Activated CD4-positive, alpha-beta T cell treated with anti-CD3 and anti-CD28 coated beads, Interleukin-2, amount 10 ng/mL, durations not matched to agents 7 days and 5 days (primary cell): Measurements from ENCODE around the gene FCER1G. TPM values are rescaled to one million over a fixed set of nuclear protein-coding genes. Genes with fewer than 3 reads are reported as not detected.

ENCODE experiments used
- CTCF ChIA-PET: fragments of 350-600 bp; sonication (Branson Sonifier 250); formaldehyde crosslinking; loops from one replicate; lab custom pipeline; 2021; ENCODE audit warnings: antibody characterized with exemption; lab: Charles Lee
- POLR2A ChIA-PET: fragments of 350-600 bp; sonication (Branson Sonifier 250); formaldehyde crosslinking; loops from one replicate; lab custom pipeline; 2021; ENCODE audit warnings: antibody characterized with exemption; lab: Charles Lee
- DNase-seq: peaks from one replicate; pipeline ENCODE4 v3.0.0-alpha.2; 2020
- H3K27ac Mint-ChIP-seq: one replicate; pipeline ENCODE4 v1.8.0; 2021; ENCODE audit warnings: mild to moderate bottlenecking, moderate library complexity, mixed read lengths
- H3K27me3 Mint-ChIP-seq: one replicate; pipeline ENCODE4 v1.8.0; 2021; ENCODE audit warnings: mixed read lengths
- H3K36me3 Mint-ChIP-seq: one replicate; pipeline ENCODE4 v1.8.0; 2021; ENCODE audit warnings: low read depth, mixed read lengths
- H3K4me1 Mint-ChIP-seq: one replicate; pipeline ENCODE4 v1.8.0; 2021; ENCODE audit warnings: mixed read lengths
- H3K4me3 Mint-ChIP-seq: one replicate; pipeline ENCODE4 v1.8.0; 2021; ENCODE audit warnings: mild to moderate bottlenecking, moderate library complexity, mixed read lengths
- H3K9me3 Mint-ChIP-seq: one replicate; pipeline ENCODE4 v1.8.0; 2021; ENCODE audit warnings: mixed read lengths
- total RNA-seq, 2 experiments: library from RNA; stranded (reverse); gene quantifications; one replicate each; pipeline ENCODE4 v1.2.3, GENCODE V29; 2021

Gene FCER1G
- total RNA-seq, 2 experiments from 2014 or later: 1.8 to 3.0 TPM

DNA sequence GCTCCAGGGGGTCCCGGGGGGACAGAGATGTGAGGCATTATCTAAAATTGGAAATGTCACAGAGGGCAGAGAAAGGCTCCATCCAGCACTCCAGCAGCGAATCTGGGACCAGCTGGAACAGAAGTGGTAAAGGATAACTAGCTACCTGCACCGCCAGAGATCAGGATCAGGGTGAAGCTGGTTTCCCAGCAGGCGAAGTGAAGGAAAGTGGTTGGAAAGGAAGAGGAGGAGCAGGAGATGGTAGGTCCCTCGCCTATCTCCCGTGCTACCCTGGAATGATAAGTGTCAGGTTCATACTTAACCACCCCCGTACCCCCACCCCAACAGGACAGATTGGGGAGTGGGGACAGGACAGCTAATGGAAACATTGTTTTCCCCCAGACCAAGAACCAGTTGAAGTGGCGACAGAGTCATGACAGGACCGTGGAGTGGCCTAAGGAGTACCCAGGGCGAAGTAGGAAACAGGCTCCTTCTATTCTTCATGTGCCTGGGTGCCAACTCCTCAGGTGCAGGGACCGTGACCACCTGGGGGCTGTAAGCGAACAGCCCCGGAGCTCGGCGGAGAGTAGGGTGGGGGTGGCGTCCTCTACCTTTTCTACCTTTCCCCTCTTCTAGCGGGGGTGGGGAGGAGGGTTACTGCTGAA, 38.5 kb upstream of the FCER1G start:
- H3K27me3 Mint-ChIP-seq: no peaks in the 10 kb centered on the region
- no peaks in the 10 kb centered on the region for H3K9me3 Mint-ChIP-seq
- no peak for DNase-seq
- CTCF ChIA-PET: interaction anchor here (1.4 to 3.2 kb wide), 8 partner anchors 8 to 205 kb away, joined by 3 to 23 read pairs (median 4); partner anchors contain the start of genes PPOX and UFC1
- peak overlapping the region; percentile 96 for H3K4me3 Mint-ChIP-seq
- POLR2A ChIA-PET: no interaction called here
- peak overlapping the region; percentile 99 for H3K27ac Mint-ChIP-seq
- H3K4me1 Mint-ChIP-seq: peaks cover 66% of the 10 kb centered on the region
- H3K36me3 Mint-ChIP-seq: peaks cover 41% of the 10 kb centered on the region

DNA sequence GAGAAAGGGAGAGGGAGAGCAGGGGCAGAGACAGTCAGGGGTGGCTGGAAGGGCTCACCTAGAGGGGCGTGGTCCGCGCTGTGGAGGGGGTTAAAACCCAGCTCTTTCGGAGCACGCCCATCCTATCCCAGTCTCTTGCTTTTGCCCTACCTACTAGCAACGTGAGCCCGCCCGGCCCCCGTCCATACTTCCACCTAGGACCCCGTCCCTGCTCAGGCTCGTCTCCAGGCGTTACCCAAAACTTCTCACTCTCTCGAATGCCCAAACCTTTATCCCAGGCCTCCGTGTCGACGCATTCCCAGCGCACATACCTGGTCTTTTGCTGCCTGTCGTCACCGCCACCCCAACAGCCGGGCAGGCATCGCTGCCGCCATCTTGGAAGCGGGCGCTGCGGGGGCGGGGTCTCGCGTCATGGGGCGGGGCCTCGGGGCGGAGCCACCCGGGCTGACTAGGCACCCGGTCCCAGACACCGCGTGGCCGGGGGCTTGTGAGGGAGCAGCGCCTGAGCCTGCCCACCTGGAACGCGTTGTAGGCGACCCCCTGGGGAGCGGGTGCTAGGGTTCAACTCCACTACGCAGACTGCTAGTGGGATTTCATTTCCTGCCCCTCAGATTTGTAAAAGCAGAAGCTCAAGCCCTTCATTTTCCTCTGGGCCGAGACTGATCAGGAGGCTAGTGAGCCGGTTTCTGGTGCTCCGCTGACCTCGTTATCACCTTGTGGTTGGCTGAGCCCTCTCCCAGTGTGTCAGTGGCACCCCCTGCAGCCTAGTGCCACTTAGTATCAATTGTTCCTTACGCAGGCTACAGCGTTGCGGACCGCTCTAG, 37.8 kb upstream of the FCER1G start, which contains the start of gene B4GALT3:
Gene B4GALT3, minus strand, starts transcription at position 396 of the 824 bp plus-strand sequence. CDS start 1,447 bp downstream, outside the sequence.
- CTCF ChIA-PET: interaction anchor here (1.4 to 3.2 kb wide), 7 partner anchors 9 to 205 kb away, joined by 3 to 23 read pairs (median 5); partner anchors contain the start of genes PPOX and UFC1
- H3K36me3 Mint-ChIP-seq: peaks cover 43% of the 10 kb centered on the region
- H3K27me3 Mint-ChIP-seq: no peaks in the 10 kb centered on the region
- peak within 1 kb of the TSS; percentile 96 for H3K4me3 Mint-ChIP-seq
- no peaks in the 10 kb centered on the region for H3K9me3 Mint-ChIP-seq
- POLR2A ChIA-PET: no interaction called here
- H3K27ac Mint-ChIP-seq: peak within 1 kb of the TSS; percentile 99
- peaks cover 74% of the 10 kb centered on the region for H3K4me1 Mint-ChIP-seq
- DNase-seq: peak; percentile 92

- no peaks in the 10 kb centered on the region for H3K27me3 Mint-ChIP-seq
- H3K36me3 Mint-ChIP-seq: peaks cover 38% of the 10 kb centered on the region
- no peak for DNase-seq
- H3K27ac Mint-ChIP-seq: peak overlapping the region; percentile 99
- peak overlapping the region; percentile 96 for H3K4me3 Mint-ChIP-seq
- no peaks in the 10 kb centered on the region for H3K9me3 Mint-ChIP-seq
- ChIA-PET POLR2A (no interaction called here), CTCF (interaction anchor here (1.9 to 2.1 kb wide), 3 partner anchors 10 to 204 kb away, joined by 4 to 6 read pairs (median 5); partner anchors contain the start of gene UFC1)
- peaks cover 79% of the 10 kb centered on the region for H3K4me1 Mint-ChIP-seq
These were observed 37.2 kb upstream of the FCER1G start for GRCh38 chr1:161177936-161178244.

DNA sequence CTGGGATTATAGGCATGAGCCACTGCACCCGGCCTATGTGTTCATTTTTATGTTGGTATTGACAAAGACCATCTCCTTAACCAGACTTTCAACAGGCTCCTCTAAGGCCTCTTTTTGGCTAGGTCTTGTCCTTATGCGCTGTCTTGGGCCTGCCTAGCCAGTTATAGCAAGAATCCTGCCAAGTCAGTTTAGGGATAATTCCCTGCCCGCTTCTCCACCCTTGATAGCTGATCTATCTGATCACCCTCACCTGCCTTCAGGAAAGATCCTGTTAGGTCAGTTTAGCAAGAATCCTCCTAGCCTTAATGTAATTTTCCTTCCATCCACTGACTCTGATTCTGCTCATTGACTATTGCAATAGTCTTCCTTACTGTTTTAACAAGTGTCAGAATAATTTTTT, 35.4 kb upstream of the FCER1G start:
- ChIA-PET POLR2A (no interaction called here), CTCF (interaction anchor here (1.3 to 4.0 kb wide), 4 partner anchors 9 to 46 kb away, joined by 3 to 30 read pairs (median 5); partner anchors contain the start of genes PPOX and TOMM40L)
- Mint-ChIP-seq H3K9me3 (no peaks in the 10 kb centered on the region), H3K27me3 (no peaks in the 10 kb centered on the region), H3K36me3 (peaks cover 26% of the 10 kb centered on the region), H3K4me1 (peaks cover 84% of the 10 kb centered on the region), H3K4me3 (no peak overlapping the region), H3K27ac (peak overlapping the region; percentile 60)
- DNase-seq: no peak

- H3K9me3 Mint-ChIP-seq: no peaks in the 10 kb centered on the region
- H3K27me3 Mint-ChIP-seq: no peaks in the 10 kb centered on the region
- CTCF ChIA-PET: interaction anchor here (1.8 to 4.0 kb wide), 4 partner anchors 10 to 45 kb away, joined by 4 to 30 read pairs (median 12); partner anchors contain the start of genes PPOX and TOMM40L
- POLR2A ChIA-PET: no interaction called here
- peak overlapping the region; percentile 83 for H3K27ac Mint-ChIP-seq
- peaks cover 82% of the 10 kb centered on the region for H3K4me1 Mint-ChIP-seq
- no peak overlapping the region for H3K4me3 Mint-ChIP-seq
- DNase-seq: peak; percentile 29
- H3K36me3 Mint-ChIP-seq: peaks cover 17% of the 10 kb centered on the region
These were observed 34.5 kb upstream of the FCER1G start for GRCh38 chr1:161180639-161181038.

DNA sequence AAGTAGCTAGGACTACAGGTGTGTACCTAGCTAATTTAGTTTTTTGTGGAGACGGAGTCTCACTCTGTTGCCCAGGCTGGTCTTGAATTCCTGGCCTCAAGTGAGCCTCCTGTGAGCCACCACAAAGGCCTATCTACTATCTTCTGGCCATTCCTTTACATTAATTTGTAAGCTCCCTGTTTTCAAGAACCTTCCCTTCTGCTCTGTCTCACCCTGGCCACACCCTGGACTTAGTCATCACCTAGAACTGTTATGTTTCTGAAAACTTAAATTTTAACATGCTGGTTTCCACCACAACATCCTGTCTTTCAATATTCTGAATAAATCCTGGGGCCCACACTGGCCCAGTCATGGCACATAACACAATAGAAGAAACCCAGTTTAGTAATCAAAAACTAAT, 32.9 kb upstream of the FCER1G start:
- peak overlapping the region; percentile 32 for H3K4me3 Mint-ChIP-seq
- ChIA-PET POLR2A (interaction anchor here (0.5 to 1.5 kb wide), 3 partner anchors 16 to 204 kb away, joined by 4 to 6 read pairs (median 5); partner anchors contain the start of genes PPOX and TOMM40L), CTCF (interaction anchor here (0.8 to 4.0 kb wide), 13 partner anchors 10 to 258 kb away, joined by 3 to 30 read pairs (median 5); partner anchors contain the start of genes NDUFS2, PPOX and TOMM40L)
- no peaks in the 10 kb centered on the region for H3K27me3 Mint-ChIP-seq
- DNase-seq: peak; percentile 76
- H3K9me3 Mint-ChIP-seq: no peaks in the 10 kb centered on the region
- peaks cover 10% of the 10 kb centered on the region for H3K36me3 Mint-ChIP-seq
- peaks cover 83% of the 10 kb centered on the region for H3K4me1 Mint-ChIP-seq
- peak overlapping the region; percentile 96 for H3K27ac Mint-ChIP-seq

- ChIA-PET POLR2A (no interaction called here), CTCF (interaction anchor here (0.6 to 2.0 kb wide), 7 partner anchors 8 to 196 kb away, joined by 3 to 9 read pairs (median 4); partner anchors contain the start of genes NDUFS2 and PPOX)
- Mint-ChIP-seq H3K27me3 (no peaks in the 10 kb centered on the region), H3K36me3 (peaks cover 11% of the 10 kb centered on the region), H3K9me3 (no peaks in the 10 kb centered on the region), H3K4me3 (peak overlapping the region; percentile 58), H3K4me1 (peaks cover 81% of the 10 kb centered on the region), H3K27ac (peak overlapping the region; percentile 97)
- DNase-seq: peak; percentile 92
These were observed 29.8 kb upstream of the FCER1G start for GRCh38 chr1:161185282-161185682.

- DNase-seq: no peak
- ChIA-PET CTCF (interaction anchor here (0.6 to 2.0 kb wide), 9 partner anchors 7 to 196 kb away, joined by 3 to 9 read pairs (median 4); partner anchors contain the start of genes ADAMTS4, NDUFS2 and PPOX), POLR2A (no interaction called here)
- Mint-ChIP-seq H3K4me1 (peaks cover 78% of the 10 kb centered on the region), H3K9me3 (no peaks in the 10 kb centered on the region), H3K27ac (peak overlapping the region; percentile 97), H3K36me3 (peaks cover 11% of the 10 kb centered on the region), H3K4me3 (peak overlapping the region; percentile 58), H3K27me3 (no peaks in the 10 kb centered on the region)
These were observed 29.3 kb upstream of the FCER1G start for GRCh38 chr1:161185732-161186311.

GRCh38 chr1:161187311-161187710, 27.8 kb upstream of the FCER1G start:
- peak overlapping the region; percentile 97 for H3K27ac Mint-ChIP-seq
- H3K9me3 Mint-ChIP-seq: no peaks in the 10 kb centered on the region
- CTCF ChIA-PET: interaction anchor here (1.0 kb wide), 1 partner anchor 22 kb away, joined by 5 read pairs; the partner anchor contains the start of gene PPOX
- H3K4me1 Mint-ChIP-seq: peaks cover 69% of the 10 kb centered on the region
- peaks cover 7% of the 10 kb centered on the region for H3K36me3 Mint-ChIP-seq
- POLR2A ChIA-PET: no interaction called here
- DNase-seq: no peak
- no peak overlapping the region for H3K4me3 Mint-ChIP-seq
- no peaks in the 10 kb centered on the region for H3K27me3 Mint-ChIP-seq

DNA sequence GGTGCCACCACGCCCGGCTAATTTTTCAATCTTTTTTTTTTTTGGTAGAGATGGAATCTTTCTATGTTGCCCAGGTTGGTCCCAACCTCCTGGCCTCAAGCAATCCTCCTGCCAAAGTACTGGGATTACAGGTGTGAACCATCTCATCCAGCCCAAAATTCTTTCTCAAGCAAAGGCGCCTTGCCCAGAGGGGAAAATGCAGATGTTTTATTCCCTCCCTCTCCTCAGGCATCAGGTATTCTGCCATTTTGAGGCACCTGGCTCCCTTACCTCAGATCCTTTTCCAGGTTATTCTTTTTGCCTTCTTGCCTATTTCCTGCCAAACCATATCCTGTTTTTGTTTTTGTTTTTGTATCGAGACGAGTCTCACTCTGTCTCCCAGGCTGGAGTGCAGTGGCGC, 26.7 kb upstream of the FCER1G start:
- CTCF ChIA-PET: interaction anchor here (0.6 to 1.6 kb wide), 5 partner anchors 14 to 70 kb away, joined by 3 to 6 read pairs (median 4); partner anchors contain the start of genes NDUFS2, PCP4L1, PPOX and TOMM40L
- Mint-ChIP-seq H3K36me3 (peaks cover 5% of the 10 kb centered on the region), H3K4me1 (peaks cover 69% of the 10 kb centered on the region), H3K4me3 (no peak overlapping the region), H3K27me3 (no peaks in the 10 kb centered on the region), H3K27ac (peak overlapping the region; percentile 50), H3K9me3 (no peaks in the 10 kb centered on the region)
- POLR2A ChIA-PET: interaction anchor here (0.6 kb wide), 1 partner anchor 9 kb away, joined by 9 read pairs; no protein-coding TSS in a partner anchor
- no peak for DNase-seq

DNA sequence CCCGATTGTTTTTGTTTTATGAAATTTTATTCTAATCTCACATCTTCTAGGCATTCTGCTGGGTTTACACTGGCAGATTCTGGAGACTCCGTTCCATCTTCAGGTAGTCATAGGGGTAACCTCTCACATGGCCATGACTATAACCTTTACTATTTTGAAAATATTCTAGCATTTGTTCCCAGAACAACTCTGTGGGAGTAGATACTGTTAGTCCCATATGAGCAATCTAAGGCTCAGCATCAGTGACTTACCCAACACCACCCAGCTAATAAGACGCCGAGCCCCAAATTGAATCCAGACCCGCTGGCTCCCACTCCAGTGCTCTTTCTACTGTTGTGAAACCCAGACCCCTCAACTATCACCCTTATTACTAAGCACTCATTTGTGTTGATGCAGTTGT, 26.1 kb upstream of the FCER1G start:
- H3K4me1 Mint-ChIP-seq: peaks cover 63% of the 10 kb centered on the region
- H3K27me3 Mint-ChIP-seq: no peaks in the 10 kb centered on the region
- DNase-seq: no peak
- H3K27ac Mint-ChIP-seq: no peak overlapping the region
- no peak overlapping the region for H3K4me3 Mint-ChIP-seq
- no peaks in the 10 kb centered on the region for H3K9me3 Mint-ChIP-seq
- POLR2A ChIA-PET: no interaction called here
- CTCF ChIA-PET: interaction anchor here (0.6 to 1.6 kb wide), 2 partner anchors 13 to 47 kb away, joined by 3 to 4 read pairs; partner anchors contain the start of gene NDUFS2
- H3K36me3 Mint-ChIP-seq: peaks cover 3% of the 10 kb centered on the region
